ENCODE results near the gene ST7L.

ST7L gene

DNA sequence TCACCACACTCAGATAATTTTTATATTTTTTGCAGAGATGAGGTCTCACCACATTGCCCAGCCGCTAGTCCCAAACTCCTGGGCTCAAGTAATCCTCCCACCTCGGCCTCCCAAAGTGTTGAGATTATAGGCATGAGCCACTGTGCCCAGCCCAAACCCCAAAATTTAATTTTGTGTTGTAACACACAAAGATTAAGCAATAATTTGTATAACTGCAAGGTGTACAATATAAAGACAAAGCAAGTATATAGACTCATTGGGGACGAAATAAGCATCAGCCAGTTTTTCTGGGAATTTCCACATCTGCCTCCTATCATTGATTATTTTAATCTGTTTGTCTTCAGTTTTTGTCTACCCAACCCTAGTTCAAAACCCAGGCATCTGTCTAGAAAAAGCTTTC is 42.7 kb downstream of the ST7L start:
- CTCF ChIA-PET = no interaction called here
- POLR2A ChIA-PET = interaction anchor here (0.9 kb wide), 1 partner anchor 14 kb away, joined by 3 read pairs; no protein-coding TSS in a partner anchor
- no peak for TF ChIP-seq FOXK2 (IDR thresholded peaks at IDR 0.05)
- TF ChIP-seq FOXA1 (IDR thresholded peaks at IDR 0.05) = no peak
- TF ChIP-seq, protein P1, sequence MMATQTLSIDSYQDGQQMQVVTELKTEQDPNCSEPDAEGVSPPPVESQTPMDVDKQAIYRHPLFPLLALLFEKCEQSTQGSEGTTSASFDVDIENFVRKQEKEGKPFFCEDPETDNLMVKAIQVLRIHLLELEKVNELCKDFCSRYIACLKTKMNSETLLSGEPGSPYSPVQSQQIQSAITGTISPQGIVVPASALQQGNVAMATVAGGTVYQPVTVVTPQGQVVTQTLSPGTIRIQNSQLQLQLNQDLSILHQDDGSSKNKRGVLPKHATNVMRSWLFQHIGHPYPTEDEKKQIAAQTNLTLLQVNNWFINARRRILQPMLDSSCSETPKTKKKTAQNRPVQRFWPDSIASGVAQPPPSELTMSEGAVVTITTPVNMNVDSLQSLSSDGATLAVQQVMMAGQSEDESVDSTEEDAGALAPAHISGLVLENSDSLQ (IDR thresholded peaks at IDR 0.05) = no peak
- TF ChIP-seq TARDBP (IDR thresholded peaks at IDR 0.05) = no peak
- no peak for TF ChIP-seq ARNT (IDR thresholded peaks at IDR 0.05)
- no peak for TF ChIP-seq ZNF384 (IDR thresholded peaks at IDR 0.05)
- no peak for TF ChIP-seq SUZ12 (IDR thresholded peaks at IDR 0.05)
- TF ChIP-seq SP1 (IDR thresholded peaks at IDR 0.05) = no peak
- no peak for TF ChIP-seq BHLHE40 (IDR thresholded peaks at IDR 0.05; ENCODE audit: borderline replicate concordance)
- no peak for TF ChIP-seq LEF1 (IDR thresholded peaks at IDR 0.05; ENCODE audit: borderline replicate concordance)
- TF ChIP-seq ELF4 (IDR thresholded peaks at IDR 0.05) = no peak
- no peak for TF ChIP-seq FOXM1 (IDR thresholded peaks at IDR 0.05; ENCODE audit: borderline replicate concordance)
- TF ChIP-seq NFRKB (IDR thresholded peaks at IDR 0.05) = no peak
- no peak for TF ChIP-seq L3MBTL2 (conservative IDR thresholded peaks at IDR 0.05)
- TF ChIP-seq HDGF (IDR thresholded peaks at IDR 0.05; ENCODE audit: borderline replicate concordance) = no peak
- no peak for DNase-seq (ENCODE audit: extremely low spot score)

DNA sequence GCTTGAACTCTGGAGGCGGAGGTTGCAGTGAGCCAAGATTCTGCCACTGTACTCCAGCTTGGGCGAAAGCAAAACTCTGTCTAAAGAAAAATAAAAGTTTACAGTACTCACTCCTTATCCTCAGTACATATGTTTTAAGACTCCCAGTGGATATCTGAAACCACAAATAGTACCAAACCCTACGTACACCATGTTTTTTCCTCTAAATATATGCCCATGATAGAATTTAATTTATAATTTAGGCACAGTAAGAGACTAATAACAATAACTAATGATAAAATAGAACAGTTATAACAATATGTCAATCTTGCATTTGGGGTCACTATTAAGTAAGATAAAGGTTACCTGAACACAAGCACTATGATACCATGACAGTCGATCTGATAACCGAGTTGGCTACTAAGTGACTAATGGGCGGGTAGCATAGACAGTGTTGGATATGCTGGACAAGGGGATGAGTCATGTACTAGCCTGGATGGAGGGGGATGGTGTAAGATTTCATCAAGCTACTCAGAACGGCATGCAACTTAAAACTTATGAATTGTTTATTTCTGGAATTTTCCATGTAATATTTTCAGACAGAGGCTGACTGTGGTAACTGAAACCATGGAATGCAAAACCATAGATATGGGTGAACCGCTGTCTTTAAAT is 43.7 kb downstream of the ST7L start:
- no peak for DNase-seq (ENCODE audit: extremely low spot score)
- TF ChIP-seq SP1 (IDR thresholded peaks at IDR 0.05) = no peak
- no peak for TF ChIP-seq FOXM1 (IDR thresholded peaks at IDR 0.05; ENCODE audit: borderline replicate concordance)
- TF ChIP-seq BHLHE40 (IDR thresholded peaks at IDR 0.05; ENCODE audit: borderline replicate concordance) = no peak
- no peak for TF ChIP-seq L3MBTL2 (conservative IDR thresholded peaks at IDR 0.05)
- TF ChIP-seq LEF1 (IDR thresholded peaks at IDR 0.05; ENCODE audit: borderline replicate concordance) = no peak
- TF ChIP-seq, protein P1 (IDR thresholded peaks at IDR 0.05) = no peak
- TF ChIP-seq ARNT (IDR thresholded peaks at IDR 0.05) = no peak
- no peak for TF ChIP-seq TARDBP (IDR thresholded peaks at IDR 0.05)
- TF ChIP-seq HDGF (IDR thresholded peaks at IDR 0.05; ENCODE audit: borderline replicate concordance) = no peak
- TF ChIP-seq FOXA1 (IDR thresholded peaks at IDR 0.05) = no peak
- TF ChIP-seq FOXK2 (IDR thresholded peaks at IDR 0.05) = no peak
- TF ChIP-seq NFRKB (IDR thresholded peaks at IDR 0.05) = no peak
- ChIA-PET CTCF (no interaction called here), POLR2A (interaction anchor here (0.9 kb wide), 1 partner anchor 14 kb away, joined by 3 read pairs; no protein-coding TSS in a partner anchor)

DNA sequence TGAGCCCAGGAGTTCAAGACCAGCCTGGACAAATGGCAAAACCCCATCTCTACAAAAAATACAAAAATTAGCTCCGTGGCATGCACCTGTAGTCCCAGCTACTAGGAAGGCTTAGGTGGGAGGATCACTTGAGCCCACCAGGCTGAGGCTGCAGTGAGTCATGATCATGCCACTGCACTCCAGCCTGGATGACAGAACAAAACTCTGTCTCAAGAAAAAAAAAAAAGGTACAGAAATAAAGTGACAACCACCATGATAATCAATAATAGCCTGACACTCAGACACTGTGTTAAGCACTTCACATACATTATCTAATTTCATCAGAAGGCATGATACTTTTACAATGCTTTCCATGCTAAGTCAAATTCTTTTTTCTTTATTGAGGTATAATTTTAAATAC is 53.1 kb downstream of the ST7L start:
- CTCF ChIA-PET = no interaction called here
- POLR2A ChIA-PET = no interaction called here
- TF ChIP-seq NFRKB (IDR thresholded peaks at IDR 0.05) (no peak), SUZ12 (IDR thresholded peaks at IDR 0.05) (no peak), CTBP1 (IDR thresholded peaks at IDR 0.05; ENCODE audit: borderline replicate concordance) (no peak), LEF1 (IDR thresholded peaks at IDR 0.05; ENCODE audit: borderline replicate concordance) (no peak), FOXK2 (IDR thresholded peaks at IDR 0.05) (no peak), L3MBTL2 (conservative IDR thresholded peaks at IDR 0.05) (no peak), ZNF384 (IDR thresholded peaks at IDR 0.05) (no peak), TARDBP (IDR thresholded peaks at IDR 0.05) (no peak), ARNT (IDR thresholded peaks at IDR 0.05) (no peak), FOXM1 (IDR thresholded peaks at IDR 0.05; ENCODE audit: borderline replicate concordance) (no peak), BHLHE40 (IDR thresholded peaks at IDR 0.05; ENCODE audit: borderline replicate concordance) (no peak), SP1 (IDR thresholded peaks at IDR 0.05) (no peak), ELF4 (IDR thresholded peaks at IDR 0.05) (no peak), FOXA1 (IDR thresholded peaks at IDR 0.05) (no peak)
- TF ChIP-seq, protein P1 (IDR thresholded peaks at IDR 0.05) = no peak
- DNase-seq (ENCODE audit: extremely low spot score) = no peak

DNA sequence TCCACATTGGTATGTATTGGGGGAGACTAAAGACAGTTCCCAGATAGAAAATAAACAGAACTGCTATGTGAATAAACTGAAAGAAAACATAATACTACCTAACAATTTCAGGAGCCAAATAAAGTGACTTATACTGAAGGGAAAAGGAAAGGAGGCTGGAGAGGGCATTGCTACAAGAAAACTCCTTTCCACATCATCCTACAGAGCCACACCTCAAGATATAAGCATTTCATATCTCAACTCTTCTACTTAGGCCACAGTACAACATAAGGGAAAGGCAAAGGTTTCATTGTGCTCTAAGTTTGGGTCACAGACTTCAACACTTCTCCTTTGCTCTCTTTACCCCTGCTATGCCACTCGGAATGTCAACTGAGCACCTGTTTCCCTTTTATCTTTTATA is 54.9 kb downstream of the ST7L start:
- ChIA-PET POLR2A (no interaction called here), CTCF (no interaction called here)
- TF ChIP-seq ELF4 (IDR thresholded peaks at IDR 0.05) (no peak), ZNF384 (IDR thresholded peaks at IDR 0.05) (no peak), ARNT (IDR thresholded peaks at IDR 0.05) (no peak), L3MBTL2 (conservative IDR thresholded peaks at IDR 0.05) (no peak), FOXM1 (IDR thresholded peaks at IDR 0.05; ENCODE audit: borderline replicate concordance) (no peak), SUZ12 (IDR thresholded peaks at IDR 0.05) (no peak), SP1 (IDR thresholded peaks at IDR 0.05) (no peak), NFRKB (IDR thresholded peaks at IDR 0.05) (no peak), LEF1 (IDR thresholded peaks at IDR 0.05; ENCODE audit: borderline replicate concordance) (no peak)
- DNase-seq (ENCODE audit: extremely low spot score) = no peak

DNA sequence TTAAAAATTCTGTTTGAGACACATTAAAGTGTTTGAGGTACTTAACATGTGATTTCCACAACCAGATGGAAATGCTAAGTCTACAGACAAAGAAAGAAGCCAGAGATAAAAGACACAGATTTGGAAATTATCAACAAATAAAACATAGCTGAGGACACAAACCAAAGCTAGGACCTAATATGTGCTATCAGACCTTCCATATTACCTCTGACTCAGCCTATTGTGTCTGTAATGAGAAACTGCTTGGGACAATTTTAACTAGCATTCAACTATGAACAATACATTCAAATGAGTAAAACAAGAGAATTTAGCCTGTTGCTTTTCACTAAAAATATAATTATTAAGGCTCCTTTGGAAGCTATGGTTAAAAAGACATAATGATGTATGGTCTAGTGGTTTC is 55.6 kb downstream of the ST7L start:
- POLR2A ChIA-PET = no interaction called here
- TF ChIP-seq FOXK2 (IDR thresholded peaks at IDR 0.05) = no peak
- TF ChIP-seq ARNT (IDR thresholded peaks at IDR 0.05) = no peak
- no peak for TF ChIP-seq L3MBTL2 (conservative IDR thresholded peaks at IDR 0.05)
- no peak for TF ChIP-seq ELF4 (IDR thresholded peaks at IDR 0.05)
- no peak for TF ChIP-seq ZNF384 (IDR thresholded peaks at IDR 0.05)
- TF ChIP-seq NFRKB (IDR thresholded peaks at IDR 0.05) = no peak
- TF ChIP-seq SP1 (IDR thresholded peaks at IDR 0.05) = no peak
- TF ChIP-seq, protein P1 (IDR thresholded peaks at IDR 0.05) = no peak
- no peak for TF ChIP-seq LEF1 (IDR thresholded peaks at IDR 0.05; ENCODE audit: borderline replicate concordance)
- TF ChIP-seq BHLHE40 (IDR thresholded peaks at IDR 0.05; ENCODE audit: borderline replicate concordance) = no peak
- TF ChIP-seq FOXM1 (IDR thresholded peaks at IDR 0.05; ENCODE audit: borderline replicate concordance) = no peak
- TF ChIP-seq FOXA1 (IDR thresholded peaks at IDR 0.05) = no peak
- TF ChIP-seq SUZ12 (IDR thresholded peaks at IDR 0.05) = no peak
- no peak for TF ChIP-seq TARDBP (IDR thresholded peaks at IDR 0.05)
- TF ChIP-seq CTBP1 (IDR thresholded peaks at IDR 0.05; ENCODE audit: borderline replicate concordance) = no peak
- no peak for TF ChIP-seq HDGF (IDR thresholded peaks at IDR 0.05; ENCODE audit: borderline replicate concordance)
- CTCF ChIA-PET = no interaction called here
- no peak for DNase-seq (ENCODE audit: extremely low spot score)

All from HEK293T (cell line).